AG09309 (cell line): ENCODE data around the gene SPTLC1.
"Not testable (repeated sequence)": the region's sequence is repeated elsewhere in the genome, so short reads cannot be mapped to it uniquely, and the experiment has no call there.

Source experiments
- DNase-seq: peaks from one replicate; pipeline ENCODE4 v3.0.0-alpha.2; 2010; ENCODE audit warnings: low read depth
- H3K4me3 ChIP-seq: 2 replicates; pipeline ENCODE4 v1.5.1; 2011; ENCODE audit warnings: mild to moderate bottlenecking, low read depth, low read length, moderate library complexity; ENCODE audit not compliant: control insufficient read depth
- TF ChIP-seq, protein P1 (sequence below): IDR thresholded peaks from 2 replicates; pipeline ENCODE4 v1.5.1; 2011; ENCODE audit warnings: mild to moderate bottlenecking, low read depth, low read length, inconsistent platforms; ENCODE audit not compliant: insufficient read depth, control insufficient read depth; ENCODE audit errors: missing control alignments

Gene SPTLC1

GRCh38 chr9:92155221-92155620, 40.0 kb upstream of the SPTLC1 start:
- TF ChIP-seq, protein P1, sequence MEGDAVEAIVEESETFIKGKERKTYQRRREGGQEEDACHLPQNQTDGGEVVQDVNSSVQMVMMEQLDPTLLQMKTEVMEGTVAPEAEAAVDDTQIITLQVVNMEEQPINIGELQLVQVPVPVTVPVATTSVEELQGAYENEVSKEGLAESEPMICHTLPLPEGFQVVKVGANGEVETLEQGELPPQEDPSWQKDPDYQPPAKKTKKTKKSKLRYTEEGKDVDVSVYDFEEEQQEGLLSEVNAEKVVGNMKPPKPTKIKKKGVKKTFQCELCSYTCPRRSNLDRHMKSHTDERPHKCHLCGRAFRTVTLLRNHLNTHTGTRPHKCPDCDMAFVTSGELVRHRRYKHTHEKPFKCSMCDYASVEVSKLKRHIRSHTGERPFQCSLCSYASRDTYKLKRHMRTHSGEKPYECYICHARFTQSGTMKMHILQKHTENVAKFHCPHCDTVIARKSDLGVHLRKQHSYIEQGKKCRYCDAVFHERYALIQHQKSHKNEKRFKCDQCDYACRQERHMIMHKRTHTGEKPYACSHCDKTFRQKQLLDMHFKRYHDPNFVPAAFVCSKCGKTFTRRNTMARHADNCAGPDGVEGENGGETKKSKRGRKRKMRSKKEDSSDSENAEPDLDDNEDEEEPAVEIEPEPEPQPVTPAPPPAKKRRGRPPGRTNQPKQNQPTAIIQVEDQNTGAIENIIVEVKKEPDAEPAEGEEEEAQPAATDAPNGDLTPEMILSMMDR, result no peak
- DNase-seq, result no peak

DNA sequence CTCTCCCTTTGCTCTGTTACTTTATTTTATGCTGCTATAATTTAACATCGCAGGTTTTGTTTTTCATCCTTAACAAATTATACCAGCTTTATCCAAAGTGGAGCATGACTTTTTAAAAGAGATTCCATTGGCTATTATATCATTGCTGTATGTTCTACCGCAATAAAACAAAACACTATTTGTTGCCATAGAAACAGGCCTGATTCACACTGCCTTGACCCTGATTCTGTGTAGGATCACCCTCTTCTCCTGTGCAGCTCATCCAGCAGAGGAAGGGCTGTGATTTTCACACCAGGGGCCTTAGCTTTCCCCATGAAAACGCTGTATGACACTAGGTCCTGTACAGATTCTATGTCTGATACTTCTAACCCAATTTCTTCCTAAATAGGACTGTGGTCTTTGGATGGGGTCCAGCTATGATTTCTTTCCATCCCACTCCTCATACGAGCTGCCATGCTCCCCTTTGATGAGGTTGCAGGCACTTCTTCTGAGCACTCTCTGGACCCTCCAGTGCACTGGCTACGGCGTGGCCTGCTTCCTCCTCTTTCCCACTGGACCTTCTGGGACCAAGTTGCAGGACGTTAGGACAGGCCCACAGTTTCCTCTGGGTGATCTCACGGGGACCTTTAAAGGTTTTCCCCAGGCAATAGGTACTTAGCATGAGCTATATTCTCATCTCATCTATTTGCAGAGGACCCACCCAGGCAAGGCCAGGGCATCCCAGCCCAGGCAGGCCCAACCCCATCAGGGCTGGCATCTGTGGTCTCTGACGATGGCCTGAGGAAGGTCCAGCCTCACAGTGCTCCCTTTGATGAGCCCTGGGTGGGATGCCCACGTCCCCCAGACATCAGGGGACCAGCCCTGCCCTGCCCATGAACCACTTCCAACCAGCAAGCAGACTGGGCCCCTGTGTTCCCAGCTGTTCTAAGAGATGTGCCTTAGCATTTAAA, 38.5 kb upstream of the SPTLC1 start:
- peak; percentile 71 for DNase-seq

More at GRCh38 chr9:92155221-92155620, 40.0 kb upstream of the SPTLC1 start:
- no peak overlapping the region for H3K4me3 ChIP-seq

GRCh38 chr9:92151691-92152393, 36.6 kb upstream of the SPTLC1 start:
- TF ChIP-seq, protein P1, result no peak
- H3K4me3 ChIP-seq, result no peak overlapping the region
- peak; percentile 52 for DNase-seq

More for the DNA sequence above, 38.5 kb upstream of the SPTLC1 start:
- not testable (repeated sequence) for H3K4me3 ChIP-seq

DNA sequence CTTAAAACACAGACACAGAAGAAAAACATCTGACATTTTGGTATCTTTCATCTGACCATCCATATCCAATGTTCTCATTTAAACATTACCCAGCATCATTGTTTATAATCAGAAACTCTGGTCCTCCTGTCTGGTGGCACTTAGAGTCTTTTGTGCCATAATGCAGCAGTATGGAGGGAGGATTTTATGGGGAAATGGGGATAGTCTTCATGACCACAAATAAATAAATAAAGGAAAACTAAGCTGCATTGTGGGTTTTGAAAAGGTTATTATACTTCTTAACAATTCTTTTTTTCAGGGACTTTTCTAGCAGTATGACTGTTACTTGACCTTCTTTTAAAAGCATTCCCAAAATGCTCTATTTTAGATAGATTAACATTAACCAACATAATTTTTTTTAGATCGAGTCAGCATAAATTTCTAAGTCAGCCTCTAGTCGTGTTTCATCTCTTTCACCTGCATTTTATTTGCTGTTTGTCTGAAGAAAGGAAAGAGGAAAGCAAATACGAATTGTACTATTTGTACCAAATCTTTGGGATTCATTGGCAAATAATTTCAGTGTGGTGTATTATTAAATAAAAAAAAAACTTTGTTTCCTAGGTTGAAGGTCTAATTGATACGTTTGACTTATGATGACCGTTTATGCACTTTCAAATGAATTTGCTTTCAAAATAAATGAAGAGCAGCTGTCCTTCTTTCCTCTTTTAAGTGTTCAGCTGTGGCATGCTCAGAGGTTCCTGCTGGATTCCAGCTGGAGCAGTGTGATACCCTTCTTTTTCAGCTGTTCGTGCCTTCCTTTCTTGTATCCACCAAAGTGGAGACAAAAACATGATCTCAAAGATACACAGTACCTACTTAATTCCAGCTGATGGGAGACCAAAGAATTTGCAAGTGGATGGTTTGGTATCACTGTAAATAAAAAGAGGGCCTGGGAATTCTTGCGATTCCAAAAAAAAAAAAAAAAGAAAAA, 35.6 kb upstream of the SPTLC1 start:
- not testable (repeated sequence) for DNase-seq

GRCh38 chr9:92147852-92148180, 32.6 kb upstream of the SPTLC1 start:
- DNase-seq, result no peak
- TF ChIP-seq, protein P1, result no peak
- no peak overlapping the region for H3K4me3 ChIP-seq

More for the DNA sequence above, 35.6 kb upstream of the SPTLC1 start:
- H3K4me3 ChIP-seq, result not testable (repeated sequence)

DNA sequence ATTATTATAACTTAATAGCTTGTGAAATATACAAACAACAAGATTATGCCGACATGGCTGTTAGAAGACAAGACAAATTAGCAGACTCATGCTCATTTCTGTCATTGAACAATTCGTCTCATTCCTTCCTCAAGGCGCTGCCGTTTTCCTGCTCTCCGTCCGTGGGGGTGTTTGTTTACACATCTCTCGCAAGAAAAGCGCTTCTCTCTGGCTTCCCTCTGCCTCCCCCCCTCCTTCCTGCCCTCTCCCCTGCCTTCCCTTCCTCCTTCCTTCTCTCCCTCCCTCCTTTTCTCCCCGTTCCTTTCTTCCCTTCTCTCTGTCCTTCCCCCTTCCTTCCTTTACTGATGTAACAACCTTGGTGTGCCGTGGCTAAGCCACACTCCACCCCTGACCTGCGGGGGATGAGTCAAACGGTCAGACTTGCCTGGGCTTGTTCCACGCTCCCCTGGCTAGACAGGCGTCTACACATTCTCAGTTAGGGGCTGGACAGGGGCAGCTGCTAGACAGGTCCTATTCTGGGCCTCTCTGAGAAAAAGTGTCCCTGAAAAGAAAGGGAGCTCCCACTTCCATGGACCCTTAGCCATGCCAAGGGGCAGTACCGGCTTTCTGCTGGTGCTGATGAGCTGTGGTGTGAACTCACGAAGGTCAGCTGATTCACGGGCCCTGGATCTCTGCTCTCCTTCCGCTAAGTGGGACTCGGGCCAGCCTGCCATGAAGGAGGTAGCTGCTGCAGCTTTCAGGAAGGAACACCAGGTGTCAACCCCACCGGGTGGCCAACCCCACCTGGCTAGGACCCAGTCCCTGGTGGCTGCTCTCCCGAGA, 32.0 kb upstream of the SPTLC1 start:
- peak; percentile 62 for DNase-seq
- no peak overlapping the region for H3K4me3 ChIP-seq
- TF ChIP-seq, protein P1, result peak; percentile 29
